Immature natural killer cell (primary cell): Measurements from ENCODE around the gene GON4L. TPM values are rescaled to one million over a fixed set of nuclear protein-coding genes. Genes with fewer than 3 reads are reported as not detected.
A peak's percentile ranks its signal among the peaks of the same experiment; 100 is the strongest.

ENCODE experiments used
- DNase-seq, 3 donors: peaks; one replicate each; pipeline ENCODE4 v3.0.0; 2022; ENCODE audit warnings: mixed read lengths in 1 of 3
- H3K27ac Mint-ChIP-seq, 6 donors: one replicate each; pipeline ENCODE4 v1.8.0; 2020; ENCODE audit warnings: mixed read lengths in 6 of 6, mild to moderate bottlenecking in 5 of 6, inconsistent platforms in 4 of 6, moderate library complexity in 3 of 6
- H3K27me3 Mint-ChIP-seq, 3 donors: one replicate each; pipeline ENCODE4 v1.8.0; 2020 to 2021; ENCODE audit warnings: low read depth in 3 of 3, mild to moderate bottlenecking in 3 of 3, mixed read lengths in 3 of 3, moderate library complexity in 3 of 3, inconsistent platforms in 1 of 3
- H3K36me3 Mint-ChIP-seq, 3 donors: one replicate each; pipeline ENCODE4 v1.8.0; 2020; ENCODE audit warnings: mixed read lengths in 3 of 3, inconsistent platforms in 2 of 3, mild to moderate bottlenecking in 2 of 3
- H3K4me1 Mint-ChIP-seq, 2 donors: one replicate each; pipeline ENCODE4 v1.8.0; 2020; ENCODE audit warnings: inconsistent platforms in 2 of 2, mild to moderate bottlenecking in 2 of 2, mixed read lengths in 2 of 2, moderate library complexity in 1 of 2
- H3K4me3 Mint-ChIP-seq, 5 donors: one replicate each; pipeline ENCODE4 v1.8.0; 2020; ENCODE audit warnings: mild to moderate bottlenecking in 5 of 5, mixed read lengths in 5 of 5, inconsistent platforms in 3 of 5, moderate library complexity in 3 of 5
- H3K9me3 Mint-ChIP-seq, 6 donors: one replicate each; pipeline ENCODE4 v1.8.0; 2020; ENCODE audit warnings: mild to moderate bottlenecking in 6 of 6, mixed read lengths in 6 of 6, inconsistent platforms in 4 of 6, moderate library complexity in 3 of 6
- polyA plus RNA-seq, 3 donors: library from polyadenylated mRNA; unstranded; fragments of 300-500 nt; fragmentation: Illumina TruSeq; gene quantifications; one replicate each; pipeline ENCODE4 v1.2.3, GENCODE V29; 2021

Gene GON4L
- polyA plus RNA-seq, 3 donors from 2014 or later, result 9.7 to 41.3 (median 18.6) TPM

DNA sequence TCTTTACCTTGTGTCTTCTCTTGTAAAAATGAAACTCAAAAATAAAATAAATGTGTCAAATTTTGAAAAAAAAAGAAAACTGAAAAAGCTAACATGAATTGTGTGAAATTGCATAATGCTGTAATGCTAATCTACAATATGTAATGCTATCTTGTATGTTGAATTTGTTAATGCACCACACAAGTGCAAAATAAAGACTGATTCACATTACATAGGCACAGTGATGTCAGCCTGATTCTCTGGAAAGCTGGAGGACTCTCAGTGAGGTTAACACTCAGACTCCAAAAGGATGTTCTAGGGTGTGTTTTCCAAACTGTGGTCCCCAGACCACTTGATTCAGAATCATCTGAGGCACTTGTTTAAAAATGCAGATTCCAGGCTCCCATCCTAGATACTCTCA is 28.0 kb upstream of the GON4L start:
- Mint-ChIP-seq H3K36me3 (peaks cover 3 to 20% (median 15%) of the 10 kb centered on the region in 3 donors), H3K4me1 (no peaks in the 10 kb centered on the region), H3K4me3 (no peak overlapping the region), H3K27ac (peak overlapping the region in 2 of 6 donors; percentile 23 to 31), H3K9me3 (no peaks in the 10 kb centered on the region), H3K27me3 (no peaks in the 10 kb centered on the region)
- DNase-seq, result no peak

DNA sequence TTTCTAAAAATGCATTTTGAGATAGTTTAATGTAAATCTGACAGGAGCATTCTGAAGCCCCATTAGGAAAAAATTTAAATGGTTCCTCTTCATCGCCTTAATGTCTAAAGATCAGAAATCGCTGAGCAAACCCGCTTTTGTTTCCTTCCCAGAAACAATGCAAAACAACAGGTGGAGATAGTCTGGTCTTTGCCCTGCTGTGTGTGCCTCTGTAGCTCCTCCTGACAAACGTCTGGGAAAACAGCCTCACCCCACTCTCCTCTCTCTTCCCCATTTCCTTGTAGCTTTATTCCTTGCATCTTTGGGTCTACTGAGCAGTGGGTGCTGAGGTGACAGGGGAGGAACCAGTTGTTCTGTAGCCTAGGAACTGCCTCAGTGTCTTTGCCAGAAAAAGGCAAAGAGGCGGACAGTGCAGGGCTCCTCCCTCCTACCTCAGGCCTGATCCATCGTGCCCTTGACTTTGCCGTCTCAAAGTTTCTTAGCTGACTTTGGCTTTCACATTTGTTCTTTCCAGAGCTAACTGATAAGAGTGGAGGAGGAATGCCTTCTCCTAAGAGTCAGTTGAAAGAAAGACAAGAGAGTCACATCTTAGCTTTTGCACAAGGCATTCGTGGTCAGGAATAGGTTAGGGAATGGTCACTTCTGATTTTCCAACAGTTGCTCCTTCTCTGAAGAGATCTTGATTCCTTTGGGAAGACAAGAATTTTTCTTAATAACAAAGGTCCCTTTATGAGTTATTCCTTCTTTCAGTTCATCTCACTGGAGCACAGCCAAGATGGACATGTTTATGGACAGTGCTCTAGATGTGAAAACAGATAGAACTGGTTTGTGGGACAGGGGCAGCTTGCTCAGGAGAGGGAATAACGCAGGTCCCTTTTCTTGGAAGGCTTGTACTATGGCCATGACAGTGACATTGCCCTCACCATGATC is 27.3 kb upstream of the GON4L start:
- Mint-ChIP-seq H3K4me3 (no peak overlapping the region), H3K4me1 (no peaks in the 10 kb centered on the region), H3K27ac (peak overlapping the region in 2 of 6 donors; percentile 33 to 60), H3K36me3 (peaks cover 3 to 23% (median 15%) of the 10 kb centered on the region in 3 donors), H3K27me3 (no peaks in the 10 kb centered on the region), H3K9me3 (no peaks in the 10 kb centered on the region)
- no peak for DNase-seq

DNA sequence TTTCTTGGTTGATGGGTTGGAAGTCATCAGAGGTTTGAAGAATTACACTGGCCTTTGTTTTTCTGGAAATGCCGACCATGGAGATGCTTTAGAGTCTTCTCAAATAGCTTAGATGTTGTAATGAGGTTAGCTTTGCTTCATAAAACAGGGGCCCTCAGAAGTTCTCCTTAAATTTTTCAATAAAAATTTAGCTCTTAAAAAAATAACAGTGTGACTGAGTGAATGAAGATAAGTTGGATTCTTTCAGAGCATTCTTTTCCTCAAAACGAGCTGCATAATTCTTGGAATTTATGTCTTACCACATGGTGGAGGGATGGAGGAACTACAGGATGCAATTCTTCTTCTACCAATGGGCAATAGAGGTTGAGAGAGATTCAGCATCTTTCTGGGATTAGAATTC is 25.8 kb upstream of the GON4L start:
- Mint-ChIP-seq H3K27me3 (no peaks in the 10 kb centered on the region), H3K36me3 (peaks cover 3 to 25% (median 15%) of the 10 kb centered on the region in 3 donors), H3K27ac (no peak overlapping the region), H3K4me3 (no peak overlapping the region), H3K4me1 (no peaks in the 10 kb centered on the region), H3K9me3 (no peaks in the 10 kb centered on the region)
- no peak for DNase-seq

DNA sequence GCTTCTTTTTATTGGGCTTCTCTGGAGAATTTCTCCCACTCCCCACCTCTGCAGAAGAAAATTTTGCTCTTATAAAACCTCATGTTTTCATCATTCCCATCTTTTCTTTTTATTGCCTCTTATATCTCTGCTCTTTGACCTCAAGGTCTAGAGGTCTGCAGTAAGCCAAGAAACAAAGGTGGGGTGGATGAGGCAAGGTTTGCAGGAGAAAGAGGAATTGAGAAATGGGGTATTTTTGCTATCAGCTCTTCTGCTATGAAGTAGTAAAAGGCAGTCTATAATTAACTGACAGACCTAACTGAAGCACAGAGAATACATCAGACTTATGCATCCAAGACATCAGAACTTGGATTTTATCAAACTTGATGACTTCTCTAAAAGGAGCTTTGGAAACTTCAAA is 25.2 kb upstream of the GON4L start:
- H3K27me3 Mint-ChIP-seq, result no peaks in the 10 kb centered on the region
- no peaks in the 10 kb centered on the region for H3K4me1 Mint-ChIP-seq
- H3K36me3 Mint-ChIP-seq, result peaks cover 3 to 25% (median 15%) of the 10 kb centered on the region in 3 donors
- H3K27ac Mint-ChIP-seq, result peak overlapping the region in 1 of 6 donors; percentile 28
- no peaks in the 10 kb centered on the region for H3K9me3 Mint-ChIP-seq
- no peak overlapping the region for H3K4me3 Mint-ChIP-seq
- no peak for DNase-seq

DNA sequence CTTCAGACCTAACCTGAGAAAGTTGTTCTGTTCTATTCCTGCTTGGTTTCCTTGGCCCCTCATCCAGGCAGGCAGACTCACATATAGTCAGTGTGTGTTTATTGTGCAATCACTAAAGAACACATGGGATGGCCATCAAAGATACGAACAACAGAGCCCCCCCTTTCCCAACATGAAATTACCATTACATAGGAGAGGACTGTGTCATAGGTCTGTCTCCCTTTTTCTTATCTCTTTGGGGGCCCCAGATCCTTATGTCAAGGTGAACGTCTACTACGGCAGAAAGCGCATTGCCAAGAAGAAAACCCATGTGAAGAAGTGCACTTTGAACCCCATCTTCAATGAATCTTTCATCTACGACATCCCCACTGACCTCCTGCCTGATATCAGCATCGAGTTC is 23.9 kb upstream of the GON4L start:
- H3K27me3 Mint-ChIP-seq, result no peaks in the 10 kb centered on the region
- H3K4me3 Mint-ChIP-seq, result no peak overlapping the region
- H3K27ac Mint-ChIP-seq, result peak overlapping the region in 1 of 6 donors; percentile 31
- peaks cover 7 to 25% (median 15%) of the 10 kb centered on the region in 3 donors for H3K36me3 Mint-ChIP-seq
- no peaks in the 10 kb centered on the region for H3K9me3 Mint-ChIP-seq
- no peaks in the 10 kb centered on the region for H3K4me1 Mint-ChIP-seq
- no peak for DNase-seq

DNA sequence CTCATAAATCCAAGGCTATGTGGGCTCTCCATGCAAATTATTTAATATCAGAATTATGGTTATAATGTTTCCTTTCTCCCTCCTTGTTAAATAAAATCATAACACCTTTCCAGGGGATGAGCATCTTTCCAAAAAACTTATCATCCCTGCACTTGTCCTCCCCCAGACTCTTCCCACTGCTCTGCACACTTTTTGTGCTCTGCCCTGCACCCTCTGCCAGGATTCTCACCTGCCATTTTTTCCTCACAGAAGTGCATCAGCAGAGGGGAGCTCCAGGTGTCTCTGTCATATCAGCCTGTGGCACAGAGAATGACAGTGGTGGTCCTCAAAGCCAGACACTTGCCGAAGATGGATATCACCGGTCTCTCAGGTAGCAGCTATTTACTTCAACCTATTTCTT is 23.2 kb upstream of the GON4L start:
- Mint-ChIP-seq H3K36me3 (peaks cover 7 to 25% (median 15%) of the 10 kb centered on the region in 3 donors), H3K4me3 (no peak overlapping the region), H3K27me3 (no peaks in the 10 kb centered on the region), H3K9me3 (no peaks in the 10 kb centered on the region), H3K4me1 (peaks cover 0 to 2% of the 10 kb centered on the region in 2 donors), H3K27ac (peak overlapping the region in 2 of 6 donors; percentile 31 to 36)
- DNase-seq, result no peak

DNA sequence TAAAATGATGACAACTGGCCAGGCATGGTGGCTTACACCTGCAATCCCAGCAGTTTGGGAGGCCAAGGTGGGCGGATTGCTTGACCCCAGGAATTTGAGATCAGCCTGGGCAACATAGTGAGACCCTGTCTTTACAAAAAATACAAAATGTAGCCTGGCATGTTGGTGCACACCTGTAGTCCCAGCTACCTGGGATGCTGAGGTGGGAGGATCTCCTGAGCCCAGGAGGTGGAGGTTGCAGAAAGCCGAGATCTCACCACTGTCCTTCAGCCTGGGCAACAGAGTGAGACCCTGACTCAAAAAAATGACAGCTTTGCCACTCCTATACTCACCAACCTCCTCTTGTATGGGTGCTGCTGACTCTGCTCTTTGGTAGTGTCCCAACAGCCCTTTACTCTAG is 20.9 kb upstream of the GON4L start:
- peaks cover 0 to 3% (median 0%) of the 10 kb centered on the region in 3 donors for H3K27me3 Mint-ChIP-seq
- no peaks in the 10 kb centered on the region for H3K9me3 Mint-ChIP-seq
- H3K27ac Mint-ChIP-seq, result no peak overlapping the region
- no peak for DNase-seq
- H3K36me3 Mint-ChIP-seq, result peaks cover 7 to 25% (median 13%) of the 10 kb centered on the region in 3 donors
- H3K4me3 Mint-ChIP-seq, result no peak overlapping the region
- H3K4me1 Mint-ChIP-seq, result peaks cover 0 to 2% of the 10 kb centered on the region in 2 donors

DNA sequence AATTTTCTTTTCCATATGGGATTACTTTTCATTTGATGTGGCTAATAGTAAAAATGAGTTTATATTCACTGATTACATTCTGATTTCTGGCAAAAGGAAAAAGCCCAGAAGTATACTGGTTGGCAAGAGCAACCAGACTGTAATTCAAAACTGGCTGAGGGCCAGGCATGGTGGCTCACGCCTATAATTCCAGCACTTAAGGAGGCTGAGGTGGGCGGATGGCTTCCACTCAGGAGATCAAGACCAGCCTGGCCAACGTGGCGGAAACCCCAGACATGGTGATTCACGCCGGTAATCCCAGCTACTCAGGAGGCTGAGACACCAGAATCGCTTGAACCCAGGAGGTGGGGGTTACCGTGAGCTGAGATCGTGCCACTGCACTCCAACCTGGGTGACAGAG is 16.8 kb upstream of the GON4L start:
- H3K9me3 Mint-ChIP-seq, result no peaks in the 10 kb centered on the region
- H3K4me3 Mint-ChIP-seq, result no peak overlapping the region
- peaks cover 3 to 6% of the 10 kb centered on the region in 2 donors for H3K4me1 Mint-ChIP-seq
- no peak overlapping the region for H3K27ac Mint-ChIP-seq
- H3K36me3 Mint-ChIP-seq, result peaks cover 7 to 14% (median 14%) of the 10 kb centered on the region in 3 donors
- peaks cover 0 to 4% (median 0%) of the 10 kb centered on the region in 3 donors for H3K27me3 Mint-ChIP-seq
- no peak for DNase-seq

DNA sequence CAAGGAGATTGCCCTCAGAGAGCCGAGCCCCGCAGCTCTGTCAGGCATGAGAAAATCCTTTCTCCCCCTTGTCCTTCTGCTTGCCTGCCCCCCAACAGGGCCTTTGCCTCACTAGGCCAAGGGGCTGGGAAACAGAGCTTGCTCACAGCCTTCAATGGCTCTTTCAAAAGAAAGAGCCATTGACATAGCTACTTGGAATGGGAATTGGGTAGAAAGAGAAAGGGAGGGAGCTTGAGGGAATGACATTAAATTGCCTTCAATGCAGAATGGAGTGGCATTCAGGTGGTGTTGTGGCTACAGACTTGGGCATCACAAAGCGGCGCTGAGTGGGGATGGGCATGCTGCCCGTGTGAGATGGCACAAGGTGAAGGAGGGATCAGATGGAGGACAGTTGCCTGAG is 15.5 kb upstream of the GON4L start:
- Mint-ChIP-seq H3K36me3 (peaks cover 9 to 17% (median 16%) of the 10 kb centered on the region in 3 donors), H3K4me3 (no peak overlapping the region), H3K9me3 (no peaks in the 10 kb centered on the region), H3K4me1 (peaks cover 3 to 6% of the 10 kb centered on the region in 2 donors), H3K27ac (peak overlapping the region in 1 of 6 donors; percentile 42), H3K27me3 (peaks cover 0 to 4% (median 0%) of the 10 kb centered on the region in 3 donors)
- no peak for DNase-seq

DNA sequence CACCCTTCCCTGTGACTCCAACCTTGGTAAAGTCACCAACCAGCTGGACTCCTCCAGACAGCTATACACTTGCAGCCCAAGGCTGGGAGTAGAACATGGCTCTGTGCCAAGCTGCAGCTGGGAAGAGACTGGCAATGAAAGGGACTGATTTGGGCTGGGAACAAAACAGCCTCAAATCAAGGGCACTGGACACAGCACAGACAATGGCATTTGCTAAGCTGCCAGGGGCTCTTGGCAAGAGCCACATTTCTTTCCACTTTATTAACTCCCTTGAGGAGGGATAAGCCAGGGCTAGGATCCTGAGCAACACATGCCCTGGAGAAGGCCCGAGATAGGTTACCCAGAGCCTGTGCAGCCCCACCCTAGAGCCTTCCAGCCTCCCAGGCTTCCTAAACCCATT is 14.4 kb upstream of the GON4L start:
- peaks cover 3 to 6% of the 10 kb centered on the region in 2 donors for H3K4me1 Mint-ChIP-seq
- no peaks in the 10 kb centered on the region for H3K9me3 Mint-ChIP-seq
- peaks cover 9 to 20% (median 19%) of the 10 kb centered on the region in 3 donors for H3K36me3 Mint-ChIP-seq
- no peak overlapping the region for H3K4me3 Mint-ChIP-seq
- peaks cover 0 to 4% (median 0%) of the 10 kb centered on the region in 3 donors for H3K27me3 Mint-ChIP-seq
- DNase-seq, result no peak
- no peak overlapping the region for H3K27ac Mint-ChIP-seq

DNA sequence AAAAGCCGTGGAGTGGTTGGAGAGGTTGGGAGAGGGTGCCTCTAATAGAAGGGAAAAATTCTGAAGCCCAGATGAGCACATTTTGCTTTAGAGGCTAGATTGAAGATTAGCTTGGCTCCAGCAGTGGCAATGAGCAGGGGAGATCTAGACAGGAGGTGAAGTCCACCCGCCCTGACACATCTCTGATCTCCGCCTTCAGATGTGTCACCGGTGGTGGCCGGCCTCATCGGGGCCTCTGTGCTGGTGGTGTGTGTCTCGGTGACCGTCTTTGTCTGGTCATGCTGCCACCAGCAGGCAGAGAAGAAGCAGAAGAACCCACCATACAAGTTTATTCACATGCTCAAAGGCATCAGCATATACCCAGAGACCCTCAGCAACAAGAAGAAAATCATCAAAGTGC is 10.8 kb upstream of the GON4L start:
- DNase-seq, result no peak
- H3K27ac Mint-ChIP-seq, result no peak overlapping the region
- peaks cover 2 to 7% of the 10 kb centered on the region in 2 donors for H3K4me1 Mint-ChIP-seq
- peaks cover 8 to 20% (median 19%) of the 10 kb centered on the region in 3 donors for H3K36me3 Mint-ChIP-seq
- H3K4me3 Mint-ChIP-seq, result no peak overlapping the region
- H3K27me3 Mint-ChIP-seq, result peaks cover 0 to 2% (median 0%) of the 10 kb centered on the region in 3 donors
- no peaks in the 10 kb centered on the region for H3K9me3 Mint-ChIP-seq

DNA sequence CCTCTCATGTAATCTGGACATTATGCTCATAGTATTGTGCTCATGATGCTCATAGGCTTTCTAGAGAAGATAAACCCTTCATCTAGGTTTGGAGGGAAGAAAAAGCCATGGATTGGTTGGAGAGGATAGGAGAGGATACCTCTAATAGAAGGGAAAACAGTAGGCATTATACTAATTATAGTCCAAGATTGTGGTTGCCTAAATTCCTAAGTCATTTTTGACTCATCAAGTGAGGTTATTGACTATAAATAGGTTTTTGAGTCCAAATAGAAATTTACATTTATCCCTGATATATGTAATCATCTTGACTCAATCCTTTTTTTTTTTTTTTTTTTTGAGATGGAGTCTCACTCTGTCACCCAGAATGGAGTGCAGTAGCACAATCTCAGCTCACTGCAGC is 7.4 kb upstream of the GON4L start:
- peaks cover 2 to 11% (median 10%) of the 10 kb centered on the region in 3 donors for H3K27me3 Mint-ChIP-seq
- H3K27ac Mint-ChIP-seq, result no peak overlapping the region
- no peaks in the 10 kb centered on the region for H3K9me3 Mint-ChIP-seq
- no peak for DNase-seq
- H3K4me3 Mint-ChIP-seq, result no peak overlapping the region
- H3K36me3 Mint-ChIP-seq, result peaks cover 4 to 10% (median 5%) of the 10 kb centered on the region in 3 donors
- peaks cover 18 to 28% of the 10 kb centered on the region in 2 donors for H3K4me1 Mint-ChIP-seq

DNA sequence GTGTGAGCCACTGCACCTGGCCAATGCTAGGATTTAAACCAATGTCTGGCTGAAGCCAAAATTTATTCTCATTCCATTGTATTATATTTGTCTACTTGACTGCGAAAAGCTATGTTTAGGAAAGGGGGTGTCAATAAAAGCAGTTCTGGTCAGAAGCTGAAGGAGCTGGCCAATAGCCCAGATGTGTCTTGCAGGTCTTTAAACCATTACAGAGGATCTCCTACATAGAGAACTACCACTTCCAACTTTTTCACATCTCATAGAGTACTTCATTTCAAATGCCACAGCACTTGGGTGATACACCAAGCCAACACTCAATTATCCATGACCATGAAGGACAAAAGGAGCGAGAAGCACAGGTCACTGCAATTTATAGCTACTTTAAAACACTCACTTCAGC is 4.9 kb upstream of the GON4L start:
- Mint-ChIP-seq H3K4me1 (peaks cover 42 to 51% of the 10 kb centered on the region in 2 donors), H3K36me3 (no peaks in the 10 kb centered on the region), H3K9me3 (no peaks in the 10 kb centered on the region), H3K27me3 (peaks cover 5 to 15% (median 10%) of the 10 kb centered on the region in 3 donors), H3K27ac (peak overlapping the region in 5 of 6 donors; percentile 21 to 95 (median 41)), H3K4me3 (no peak overlapping the region)
- no peak for DNase-seq

DNA sequence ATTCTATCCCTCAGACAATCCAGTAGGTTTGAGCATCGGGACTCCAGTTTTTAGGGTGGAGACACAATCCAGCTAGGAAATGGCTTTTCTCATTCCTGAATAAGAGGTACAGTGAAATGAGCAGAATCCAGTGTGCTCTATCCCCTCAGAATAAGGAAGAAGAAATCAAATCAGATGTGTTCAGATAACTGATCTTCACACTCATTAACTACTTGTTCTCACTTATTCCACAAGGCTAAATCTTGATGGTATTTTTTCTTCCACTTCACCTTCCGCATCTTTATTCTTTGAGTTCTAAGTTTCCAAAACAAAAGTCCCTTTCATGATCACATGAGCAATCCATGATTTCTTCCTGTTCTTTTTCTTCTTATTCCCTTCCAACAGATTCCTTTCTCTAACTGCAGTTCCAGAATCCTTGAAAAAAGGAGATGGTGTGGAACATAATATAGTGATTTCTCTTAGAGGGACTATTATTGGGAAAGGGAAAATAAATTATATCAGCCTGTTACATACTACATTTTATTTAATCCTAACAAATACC is 4.0 kb upstream of the GON4L start:
- DNase-seq, result no peak
- Mint-ChIP-seq H3K36me3 (no peaks in the 10 kb centered on the region), H3K9me3 (no peaks in the 10 kb centered on the region), H3K4me1 (peaks cover 50 to 60% of the 10 kb centered on the region in 2 donors), H3K27ac (peak overlapping the region; percentile 87 to 98 (median 96)), H3K27me3 (peaks cover 6 to 15% (median 10%) of the 10 kb centered on the region in 3 donors), H3K4me3 (peak overlapping the region; percentile 89 to 100 (median 96))
